ENCODE data around the gene SUPT3H.

GRCh38 chr6:45171380-45171779, 206.4 kb downstream of the SUPT3H start:
- TF ChIP-seq YY1 (IDR thresholded peaks at IDR 0.05; ENCODE audit: low read depth) (no peak), CEBPB (IDR thresholded peaks at IDR 0.05) (no peak), REST (IDR thresholded peaks at IDR 0.05; ENCODE audit: low read depth) (no peak), TEAD4 (IDR thresholded peaks at IDR 0.05) (no peak), EP300 (IDR thresholded peaks at IDR 0.05; ENCODE audit: borderline replicate concordance) (no peak)
